EH (cell line): Measurements from ENCODE around the gene UBE2N.

ENCODE experiments used
- DNase-seq: peaks from one replicate; pipeline ENCODE4 v3.0.0-alpha.2; 2015; ENCODE audit warnings: low read depth

The UBE2N gene

DNA sequence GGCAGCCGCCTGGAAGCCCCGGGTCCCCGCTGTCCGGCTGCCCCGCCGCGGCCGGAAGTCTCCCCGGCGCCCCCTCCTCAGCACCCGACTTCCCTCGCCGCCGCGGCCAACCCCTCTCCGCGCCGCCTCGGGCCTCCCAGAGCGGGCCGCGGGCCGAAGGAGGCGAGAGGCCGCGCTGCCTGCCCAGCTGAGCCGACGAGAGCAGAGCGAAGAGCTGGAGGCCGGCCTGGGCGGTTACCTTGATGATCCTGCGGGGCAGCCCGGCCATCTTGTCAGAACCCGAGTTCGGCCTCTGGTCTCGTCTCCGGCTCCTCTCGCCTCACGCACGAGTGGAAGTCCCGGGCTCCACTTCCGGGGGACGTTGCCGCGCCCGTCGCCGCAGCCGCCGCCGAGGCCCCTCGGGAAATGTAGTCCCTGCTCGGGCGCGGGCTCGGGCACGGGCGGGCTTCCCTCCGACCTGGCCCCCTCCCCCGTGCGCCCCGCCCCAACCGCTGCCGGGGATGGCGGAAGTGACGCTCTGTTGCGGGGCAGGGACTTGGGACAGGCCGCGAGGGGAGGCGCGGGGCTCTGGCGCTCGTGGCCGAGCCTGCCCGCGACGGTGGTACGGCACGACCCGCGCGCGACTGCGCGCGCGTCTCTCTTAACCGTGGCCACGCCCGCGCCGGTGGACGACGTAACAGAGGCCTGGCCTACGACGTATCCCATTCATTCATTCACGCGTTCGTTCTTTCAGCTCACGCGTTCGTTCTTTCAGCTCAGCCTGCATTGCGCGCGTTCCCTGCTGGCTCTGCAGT is at the start of gene UBE2N:
Gene UBE2N, minus strand, starts transcription at position 331 of the 794 bp plus-strand sequence. Its CDS starts 63 bp downstream, at position 268.
- DNase-seq: peak; percentile 95

DNA sequence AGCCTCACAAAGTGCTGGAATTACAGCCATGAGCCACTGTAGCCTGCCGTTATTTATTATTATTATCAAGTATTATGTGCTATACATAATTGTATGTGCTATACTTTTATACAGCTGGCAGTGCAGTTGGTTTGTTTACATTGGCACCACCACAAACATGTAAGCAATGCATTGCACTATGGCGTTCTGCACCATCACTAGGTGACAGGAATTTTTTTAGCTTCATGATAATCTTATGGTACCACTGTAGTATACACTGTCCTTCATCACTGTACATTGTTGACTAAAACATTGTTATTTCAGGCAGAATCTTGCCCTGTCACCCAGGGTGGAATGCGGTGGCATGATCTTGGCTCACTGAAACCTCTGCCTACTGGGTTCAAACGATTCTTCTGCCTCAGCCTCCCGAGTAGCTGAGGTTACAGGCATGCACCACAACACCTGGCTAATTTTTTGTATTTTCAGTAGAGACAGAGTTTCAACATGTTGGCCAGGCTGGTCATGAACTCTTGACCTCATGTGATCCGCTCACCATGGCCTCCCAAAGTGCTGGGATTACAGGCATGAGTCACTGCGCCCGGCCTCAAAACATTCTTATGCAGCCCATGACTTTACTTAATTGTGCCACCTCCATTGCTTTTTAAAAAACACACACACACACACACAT is 42.7 kb upstream of the UBE2N start:
- DNase-seq: peak; percentile 68

DNA sequence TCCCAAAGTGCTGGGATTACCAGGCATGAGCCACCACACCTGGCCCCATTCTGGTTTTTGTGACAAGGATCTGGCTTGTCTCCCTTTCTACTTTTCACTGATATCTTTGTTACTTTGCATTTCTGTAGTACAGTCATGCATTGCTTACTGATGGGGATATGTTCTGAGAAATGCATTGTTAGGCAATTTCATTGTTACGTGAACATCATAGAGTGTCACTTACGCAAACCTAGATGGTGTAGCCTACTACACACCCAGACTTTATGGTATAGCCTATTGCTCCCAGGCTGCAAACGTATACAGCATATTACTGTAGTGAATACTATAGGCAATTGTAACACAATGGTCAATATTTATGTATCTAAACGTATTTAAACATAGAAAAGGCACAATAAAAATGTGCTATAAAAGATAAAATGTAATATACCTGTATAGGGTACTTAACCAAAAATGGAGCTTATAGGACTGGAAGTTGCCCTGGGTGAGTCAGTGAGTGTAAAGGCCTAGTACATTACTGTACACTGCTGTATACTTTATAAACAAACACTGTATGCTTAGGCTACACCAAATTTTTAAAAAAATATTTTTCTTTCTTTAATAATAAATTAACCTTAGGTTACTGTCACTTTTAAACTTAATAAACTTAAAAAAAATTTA is 41.5 kb upstream of the UBE2N start:
- DNase-seq: no peak

GRCh38 chr12:93482721-93483120 is 41.0 kb upstream of the UBE2N start:
- no peak for DNase-seq

DNA sequence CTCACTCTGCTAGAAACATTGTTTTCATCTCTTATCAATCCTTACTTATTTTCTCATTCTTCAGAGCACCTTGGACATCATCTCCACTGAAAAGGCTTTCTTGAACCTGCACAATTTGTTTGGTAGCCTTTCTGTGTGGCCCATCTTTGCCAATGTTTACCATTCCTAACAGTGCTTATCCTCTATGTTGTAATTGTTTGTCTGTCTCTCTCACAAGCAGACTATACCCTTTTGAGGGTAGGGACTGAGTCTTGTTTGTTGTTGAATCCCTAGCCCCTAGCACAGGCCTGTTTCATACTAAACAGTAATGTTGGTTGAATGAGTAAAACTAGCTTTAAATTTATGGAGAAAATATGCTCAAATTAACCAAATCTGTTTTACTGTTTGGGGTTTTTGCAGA is 34.8 kb upstream of the UBE2N start:
- DNase-seq: no peak

DNA sequence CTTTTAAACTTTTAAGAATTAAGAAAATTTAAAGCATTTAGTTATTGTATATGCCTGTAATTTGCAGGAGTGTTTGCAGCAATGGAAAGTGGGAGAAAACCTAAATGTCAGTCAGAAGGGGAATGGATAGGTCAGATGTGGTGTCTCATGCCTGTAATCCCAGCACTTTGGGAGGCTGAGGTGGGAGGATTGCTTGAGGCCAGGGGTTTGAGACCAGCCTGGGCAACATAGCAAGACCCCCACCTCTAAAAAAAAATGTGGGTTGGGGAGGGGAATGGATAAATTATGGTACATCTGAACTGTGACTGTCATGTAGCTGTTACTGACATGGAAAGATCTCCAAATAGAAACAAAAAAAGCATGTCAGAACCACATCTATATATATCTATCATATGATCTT is 27.6 kb upstream of the UBE2N start:
- no peak for DNase-seq

DNA sequence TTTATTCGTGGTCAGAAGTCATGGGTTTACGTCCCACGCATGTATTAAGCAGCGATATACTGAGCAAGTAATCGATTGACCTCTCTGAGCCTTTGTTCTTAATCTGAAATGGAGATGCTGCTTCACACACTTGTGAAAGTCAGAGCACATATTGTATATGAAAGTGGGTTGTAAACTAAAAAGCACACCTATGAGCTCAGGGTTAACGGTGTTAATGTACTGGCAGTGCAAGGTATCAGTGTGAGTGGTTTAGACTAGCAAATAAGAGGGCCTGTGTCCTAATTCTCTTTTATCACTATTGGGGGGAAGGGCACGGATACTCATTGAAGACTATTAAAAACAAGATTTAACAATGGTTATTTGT is 26.2 kb upstream of the UBE2N start:
- no peak for DNase-seq

DNA sequence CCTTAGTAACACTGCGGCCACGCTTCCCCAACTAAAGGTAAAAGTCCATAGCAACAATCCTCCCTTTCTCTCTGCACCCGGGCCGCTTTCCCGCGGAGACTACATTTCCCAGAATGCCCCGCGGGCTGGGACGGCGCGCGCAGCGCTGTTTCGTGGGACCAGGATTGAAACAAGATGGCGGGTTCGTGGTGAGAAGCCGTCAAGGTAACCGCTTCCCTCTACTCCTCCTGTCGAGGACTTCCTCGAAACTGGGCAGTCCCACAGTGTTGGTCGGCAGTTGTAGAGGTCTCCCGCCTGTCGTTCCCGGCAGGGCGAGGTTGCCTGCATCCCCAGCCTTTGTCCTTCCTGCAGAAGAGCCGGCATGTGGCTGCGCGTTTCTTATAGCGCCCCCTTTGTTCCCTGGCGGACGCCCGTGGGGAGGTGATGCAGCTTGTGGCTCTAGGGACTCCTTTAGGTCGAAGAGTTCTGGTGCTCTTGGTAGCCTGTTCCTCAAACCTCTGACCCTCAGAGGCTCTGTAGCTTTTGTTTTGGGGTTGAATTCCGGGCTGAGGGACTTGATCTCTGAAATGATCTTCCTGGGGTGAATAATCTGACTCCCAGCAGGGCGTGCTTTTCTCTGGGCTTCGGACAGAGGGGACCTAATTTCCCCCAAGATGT is 25.7 kb upstream of the UBE2N start, which contains the start of gene MRPL42:
Gene MRPL42, plus strand, starts transcription at position 164 of the 657 bp plus-strand sequence. CDS start 1,772 bp downstream, outside the sequence.
- DNase-seq: peak; percentile 85

- no peak for DNase-seq
Observed at GRCh38 chr12:93466625-93467350, 25.0 kb upstream of the UBE2N start.

- DNase-seq: no peak
Observed at GRCh38 chr12:93465841-93466240, 24.1 kb upstream of the UBE2N start.

DNA sequence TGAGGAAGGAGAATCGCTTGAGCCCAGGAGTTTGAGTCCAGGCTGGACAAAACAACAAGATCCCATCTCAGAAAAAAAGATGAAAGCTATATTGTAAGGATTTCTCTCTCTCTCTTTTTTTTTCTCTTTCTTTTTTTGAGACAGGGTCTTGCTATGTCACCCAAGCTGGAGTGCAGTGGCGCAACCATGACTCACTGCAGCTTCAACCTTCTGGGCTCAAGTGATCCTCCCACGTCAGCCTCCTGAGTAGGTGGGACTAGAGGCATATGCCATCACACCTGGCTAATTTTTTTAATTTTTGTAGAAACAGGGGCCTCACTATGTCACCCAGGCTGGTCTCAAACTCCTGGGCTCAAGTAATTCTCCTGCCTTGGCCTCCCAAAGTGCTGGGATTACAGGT is 19.8 kb upstream of the UBE2N start:
- no peak for DNase-seq

DNA sequence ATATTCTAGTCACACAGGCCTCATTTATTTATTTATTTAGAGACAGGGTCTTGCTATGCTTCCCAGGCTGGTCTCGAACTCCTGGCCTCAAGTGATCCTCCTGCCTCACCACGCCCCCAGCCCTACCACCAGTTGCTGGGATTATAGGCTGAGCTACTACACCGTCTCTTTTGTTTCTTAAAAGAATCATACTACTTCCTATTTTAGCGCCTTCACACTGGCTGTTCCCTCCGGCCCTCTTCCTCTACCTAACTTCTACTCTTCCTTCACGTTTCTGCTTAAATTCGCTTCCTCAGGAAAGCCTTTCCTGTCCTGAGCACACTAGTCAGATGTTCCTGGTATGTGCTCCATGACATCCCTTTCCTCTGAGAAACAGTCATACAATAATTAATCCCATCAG is 19.2 kb upstream of the UBE2N start:
- no peak for DNase-seq

GRCh38 chr12:93460003-93460402 is 18.3 kb upstream of the UBE2N start:
- DNase-seq: no peak

DNA sequence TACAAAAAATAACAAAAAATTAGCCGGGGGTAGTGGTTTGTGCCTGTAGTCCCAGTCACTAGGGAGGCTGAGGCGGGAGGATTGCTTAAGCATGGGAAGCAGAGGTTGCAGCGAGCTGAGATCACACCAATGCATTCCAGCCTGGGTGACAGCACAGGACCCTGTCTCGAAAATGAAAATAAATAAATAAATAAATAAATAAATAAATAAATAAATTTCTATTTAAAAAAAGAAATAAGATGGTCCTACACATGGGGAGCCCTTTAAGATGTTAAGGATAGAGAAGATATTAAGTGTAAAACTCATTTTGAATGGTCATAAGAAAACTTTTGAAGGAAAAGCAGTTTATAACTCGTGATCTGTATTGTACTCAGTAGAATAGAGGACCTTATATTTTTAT is 17.4 kb upstream of the UBE2N start:
- no peak for DNase-seq

DNA sequence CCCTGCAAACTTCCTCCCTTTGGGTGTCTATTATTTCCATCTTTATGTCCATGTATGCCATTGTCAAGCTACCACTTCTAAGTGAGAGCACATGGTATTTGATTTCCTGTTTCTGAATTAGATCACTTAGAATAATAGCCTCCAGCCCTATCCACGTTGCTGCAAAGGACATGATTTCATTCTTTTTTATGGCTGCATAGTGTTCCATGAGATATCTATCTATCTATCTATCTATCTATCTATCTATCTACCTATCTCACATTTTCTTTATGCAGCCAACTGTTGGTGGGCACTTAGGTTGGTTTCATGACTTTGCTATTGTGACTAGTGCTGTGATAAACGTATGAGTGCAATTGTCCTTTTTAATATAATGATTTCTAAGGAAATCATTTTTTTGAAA is 14.3 kb upstream of the UBE2N start:
- DNase-seq: no peak

DNA sequence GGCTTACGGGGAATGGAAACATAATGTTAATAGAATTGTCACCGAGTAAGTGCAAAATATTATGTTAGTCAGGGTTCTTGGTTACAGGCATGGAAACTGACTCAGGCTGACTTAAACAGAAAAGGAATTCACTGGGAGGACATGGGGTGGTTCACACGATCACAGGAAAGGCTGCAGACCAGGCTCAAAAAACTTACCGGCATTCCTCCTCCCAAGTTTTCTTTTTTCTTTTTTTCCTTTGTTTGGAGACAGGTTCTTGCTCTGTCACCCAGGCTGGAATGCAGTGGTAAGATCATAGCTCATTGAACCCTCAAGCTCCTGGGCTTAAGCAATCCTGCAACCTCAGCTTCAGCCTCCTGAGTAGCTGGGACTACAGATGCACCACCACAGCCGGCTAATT is 11.9 kb upstream of the UBE2N start:
- peak; percentile 77 for DNase-seq

DNA sequence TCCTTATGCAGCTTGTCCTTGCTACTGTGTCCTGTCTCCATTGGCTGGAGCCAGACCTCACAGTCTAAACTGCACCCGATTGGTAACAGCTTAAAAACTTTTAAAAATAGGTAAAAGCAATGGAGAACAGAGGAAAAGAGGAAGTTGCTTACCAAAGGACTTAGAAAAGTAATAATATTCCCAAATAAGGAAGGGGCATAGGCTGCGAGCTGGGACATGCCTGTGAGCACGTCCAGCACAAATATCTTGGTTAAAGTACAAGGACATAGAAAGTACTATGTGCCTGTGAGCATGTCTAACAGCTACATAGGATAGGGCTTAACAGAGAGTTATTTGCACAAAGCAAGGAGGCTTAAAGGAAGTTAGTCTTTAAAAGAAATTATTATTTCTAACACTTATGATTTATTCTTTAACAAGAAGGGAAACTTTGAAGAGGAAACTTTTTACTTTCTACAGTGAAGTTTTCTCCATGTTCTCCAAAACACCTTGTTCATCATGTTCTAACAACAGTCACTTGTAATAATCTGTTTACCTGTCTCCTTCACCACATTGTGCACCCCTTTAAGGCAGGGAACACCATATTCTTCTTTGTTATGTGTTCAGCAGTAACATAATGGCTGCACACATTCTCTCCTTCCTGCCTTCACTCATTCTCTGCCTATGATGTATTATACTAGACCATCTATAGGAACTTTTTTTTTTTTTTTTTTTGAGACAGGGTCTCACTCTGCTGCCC is 9.8 kb upstream of the UBE2N start:
- no peak for DNase-seq

DNA sequence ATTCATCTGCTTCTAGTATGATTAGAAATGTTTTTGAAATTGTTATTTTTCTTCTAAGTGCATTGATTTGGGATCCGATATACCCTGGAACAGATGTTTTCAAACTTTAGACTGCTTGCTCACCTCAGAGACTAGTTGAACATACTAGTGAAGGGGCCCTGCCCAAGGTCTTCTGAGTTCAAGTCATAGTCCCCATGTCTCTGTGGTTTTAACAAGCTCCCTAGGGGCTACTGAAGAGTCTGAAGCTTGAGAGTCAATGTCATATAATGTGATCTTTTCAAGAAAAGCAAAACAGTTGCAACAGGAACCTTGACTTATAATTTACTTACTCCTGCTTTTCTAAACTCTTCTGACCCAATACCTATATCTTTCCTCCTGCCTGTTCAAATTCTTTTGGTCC is 7.5 kb upstream of the UBE2N start:
- no peak for DNase-seq

- DNase-seq: no peak
Observed at GRCh38 chr12:93448796-93449195, 7.0 kb upstream of the UBE2N start.

DNA sequence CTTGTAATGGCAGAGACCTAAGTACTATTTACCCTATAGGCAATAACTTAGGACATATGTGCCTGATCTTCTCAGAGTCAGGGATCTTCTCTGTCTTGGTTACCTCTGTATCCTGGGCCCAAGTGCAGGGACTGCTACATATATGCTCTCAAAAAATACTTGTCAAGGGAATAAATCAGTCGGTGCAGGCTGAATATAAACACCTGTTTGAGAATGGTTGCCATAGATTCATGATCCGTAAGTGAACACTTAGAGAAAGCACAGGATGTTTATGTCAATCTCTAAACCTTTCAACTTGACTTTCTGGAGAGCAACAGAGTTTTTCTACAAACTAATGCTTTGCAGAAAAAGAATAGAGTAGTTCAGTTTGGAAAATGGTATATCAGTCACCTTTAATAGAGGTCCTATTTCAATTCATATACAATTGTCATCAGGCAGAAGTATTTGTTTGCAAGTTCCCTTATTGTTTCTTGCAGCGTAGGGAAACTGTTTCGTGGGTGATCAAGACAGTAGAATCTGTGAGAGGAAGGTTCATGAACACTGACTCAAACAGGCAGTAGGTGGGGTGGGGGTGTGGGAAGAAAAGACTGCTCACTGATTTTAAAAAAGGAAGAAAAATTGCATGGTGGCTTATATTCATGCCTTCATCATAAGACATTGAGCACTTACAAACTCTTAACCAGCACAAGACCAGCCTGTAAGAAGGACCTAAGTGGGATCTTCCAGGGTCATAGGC is 6.0 kb upstream of the UBE2N start:
- DNase-seq: no peak
